GM18520 (cell line): Measurements from ENCODE around the gene NAGA.
"Not testable (repeated sequence)": the region's sequence is repeated elsewhere in the genome, so short reads cannot be mapped to it uniquely, and the experiment has no call there.

Source experiments
- ATAC-seq: cut with Tn5 transposase; IDR thresholded peaks from one replicate; pipeline ENCODE4 v1.9.1; 2021; ENCODE audit not compliant: unreplicated experiment

Gene NAGA

DNA sequence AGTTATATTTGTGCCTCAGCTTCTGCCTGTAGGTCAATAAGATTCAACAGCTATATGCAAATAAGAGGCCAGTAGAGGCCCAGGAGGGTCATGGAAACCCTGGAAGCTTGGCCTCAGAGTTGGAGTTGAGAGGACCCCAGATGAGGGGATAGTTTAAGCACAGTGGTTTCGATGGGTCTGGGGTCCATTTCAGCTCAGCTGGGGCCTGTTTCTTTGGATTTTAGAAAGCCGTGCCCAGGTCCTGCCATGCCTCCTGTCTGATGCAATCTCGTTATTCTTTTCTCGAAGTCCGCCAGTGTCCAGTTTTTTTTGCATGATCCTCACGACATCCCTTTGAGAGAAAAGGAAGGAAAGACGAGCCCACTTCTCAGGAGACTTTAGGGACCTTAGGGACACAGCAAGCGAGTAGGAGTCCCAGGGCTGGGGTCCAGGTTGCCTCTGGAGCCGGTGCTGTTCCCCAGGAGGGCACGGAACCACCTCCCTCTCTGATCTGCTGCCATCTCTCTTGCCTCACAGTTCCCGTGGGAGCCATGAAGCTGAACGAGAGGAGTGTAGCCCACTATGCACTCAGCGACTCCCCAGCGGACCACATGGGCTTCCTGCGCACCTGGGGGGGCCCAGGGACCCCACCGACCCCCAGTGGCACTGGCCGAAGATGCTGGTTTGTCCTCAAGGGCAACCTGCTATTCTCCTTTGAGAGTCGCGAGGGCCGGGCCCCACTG is 6.3 kb upstream of the NAGA start:
- ATAC-seq, result no peak

- ATAC-seq, result no peak
Measured at GRCh38 chr22:42074846-42075676, 4.4 kb upstream of the NAGA start.

GRCh38 chr22:42074132-42074811 is 3.7 kb upstream of the NAGA start, which contains the start of gene PHETA2:
Gene PHETA2, plus strand, starts transcription at chr22:42074248. Its CDS starts 3,046 bp downstream, at chr22:42077294.
- no peak for ATAC-seq

- no peak for ATAC-seq
Measured at GRCh38 chr22:42073621-42074041, 3.0 kb upstream of the NAGA start.

DNA sequence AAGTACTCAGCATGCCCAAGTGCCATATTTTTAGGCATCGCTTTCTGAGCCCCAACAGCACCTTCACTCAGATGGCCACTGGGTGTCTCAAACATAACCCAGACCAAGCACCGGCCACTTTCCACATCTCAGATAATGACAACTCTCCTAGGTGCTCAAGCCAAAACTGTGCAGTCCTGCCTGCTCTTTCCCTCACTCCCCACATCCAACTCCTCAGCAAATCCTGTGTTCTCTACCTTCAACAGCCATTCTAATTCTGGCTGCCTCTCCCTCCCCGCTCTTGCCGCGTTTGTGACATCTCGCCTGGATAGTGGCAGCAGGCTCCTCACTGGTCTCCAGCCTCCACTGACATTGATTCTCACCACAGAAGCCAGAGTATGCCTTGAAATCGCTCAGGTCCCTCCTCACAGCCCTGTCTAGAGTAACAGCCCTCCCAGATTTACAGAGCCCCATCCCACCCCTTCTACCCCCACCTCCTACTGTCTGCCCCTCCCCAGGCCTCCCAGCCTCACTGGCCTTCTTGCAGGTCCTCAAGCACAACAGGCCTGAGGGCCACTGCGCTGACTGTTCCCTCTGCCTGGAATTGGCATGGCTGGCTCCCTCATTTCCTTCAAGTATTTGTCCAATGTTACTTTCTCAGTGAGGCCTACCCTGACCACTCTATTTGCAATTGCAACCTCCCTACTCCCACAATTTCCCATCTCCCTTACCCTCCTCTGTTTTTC is 2.2 kb upstream of the NAGA start:
- no peak for ATAC-seq

GRCh38 chr22:42071508-42071907 is 896 bp upstream of the NAGA start:
- ATAC-seq, result not testable (repeated sequence)

GRCh38 chr22:42069801-42070516 is 653 bp downstream of the NAGA start:
- no peak for ATAC-seq

DNA sequence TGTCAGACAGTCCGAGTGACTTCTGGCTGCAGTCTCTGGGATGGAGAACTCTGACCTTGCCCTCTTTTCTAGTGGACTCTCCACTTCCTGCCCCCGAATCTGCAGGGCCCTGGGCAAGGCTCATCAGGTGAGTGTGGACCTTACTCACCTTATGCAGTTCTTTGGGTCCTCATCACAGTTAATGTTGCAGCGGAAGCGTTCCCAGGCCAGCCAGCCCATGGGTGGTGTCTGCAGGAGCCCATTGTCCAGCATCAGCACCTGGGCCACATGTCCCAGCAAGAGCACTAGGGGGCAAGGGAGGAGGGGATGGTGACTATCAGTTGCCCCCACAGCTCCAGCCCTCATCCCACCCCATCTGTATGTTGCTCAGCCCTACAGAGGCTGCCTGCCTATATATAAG is 2.3 kb downstream of the NAGA start:
- ATAC-seq, result no peak

- no peak for ATAC-seq
Measured at GRCh38 chr22:42067671-42068251, 2.9 kb downstream of the NAGA start.

DNA sequence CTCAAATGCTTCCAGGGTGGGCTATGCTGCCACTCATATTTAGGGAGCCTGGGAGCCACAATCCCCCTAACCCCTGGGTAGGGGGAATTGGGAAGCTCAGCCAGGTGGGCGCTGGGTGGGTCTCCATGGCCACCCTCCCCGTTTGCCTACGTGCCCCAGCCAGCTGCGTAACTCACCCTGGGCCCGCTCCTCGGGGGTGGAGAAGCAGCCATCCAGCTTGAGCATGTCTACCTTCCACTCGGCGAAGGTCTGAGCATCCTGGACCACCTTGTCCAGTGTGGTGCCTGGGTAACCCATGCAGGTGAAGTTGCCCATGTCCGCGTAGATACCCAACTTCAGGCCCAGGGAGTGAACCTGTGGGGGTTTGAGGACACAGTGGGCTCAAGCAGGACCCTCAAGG is 3.7 kb downstream of the NAGA start:
- ATAC-seq, result no peak

DNA sequence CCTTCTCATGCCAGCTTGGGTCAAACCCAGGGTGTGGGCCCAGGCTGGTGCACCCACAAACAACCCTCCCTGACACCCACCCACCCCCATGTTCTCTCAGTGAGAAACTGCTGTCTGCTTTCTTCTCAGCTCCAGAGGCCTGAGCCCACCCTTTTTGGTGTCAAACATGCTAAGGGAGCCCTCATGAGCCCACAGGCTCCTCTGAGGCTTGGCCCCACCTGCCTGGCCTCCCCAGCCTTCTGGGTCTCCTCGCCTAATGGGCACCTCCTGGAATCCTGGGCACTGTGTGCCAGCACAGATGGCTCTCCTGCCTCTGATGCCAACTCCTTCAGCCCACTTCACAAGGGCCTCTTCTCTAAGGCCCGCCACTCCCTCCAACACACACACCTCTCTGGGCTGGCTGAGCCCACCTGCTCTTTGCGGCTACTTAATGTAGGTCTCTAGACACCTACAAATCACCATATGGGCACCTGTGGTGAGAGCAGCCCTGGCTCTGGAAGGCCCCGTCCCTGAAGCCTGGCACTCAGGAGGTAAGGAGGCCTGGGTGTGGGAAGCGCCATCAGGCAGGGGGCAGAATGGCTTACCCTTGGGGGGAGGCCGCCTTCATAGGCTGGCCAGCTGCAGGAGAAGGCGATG is 4.4 kb downstream of the NAGA start:
- no peak for ATAC-seq

GRCh38 chr22:42065438-42066125 is 5.0 kb downstream of the NAGA start:
- no peak for ATAC-seq

DNA sequence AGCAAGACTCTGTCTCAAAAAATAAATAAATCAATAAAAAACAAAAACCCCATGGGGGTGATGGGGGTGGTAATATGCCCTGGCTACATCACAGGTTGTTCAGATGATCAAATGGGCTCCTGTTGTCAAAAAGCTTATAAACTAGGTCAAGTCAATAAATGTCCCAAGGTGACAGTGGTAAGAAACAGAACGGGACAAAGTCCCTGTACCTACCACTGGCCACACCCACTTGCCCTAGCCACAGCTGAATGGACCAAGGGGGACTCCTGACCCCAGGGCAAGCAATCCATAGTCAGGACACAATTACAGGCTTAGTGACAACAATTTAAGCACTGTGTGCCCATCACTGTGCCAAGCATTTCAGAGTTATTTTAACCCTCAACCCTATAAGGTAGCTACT is 6.0 kb downstream of the NAGA start:
- ATAC-seq, result no peak

GRCh38 chr22:42062506-42063170 is 8.0 kb downstream of the NAGA start:
- ATAC-seq, result no peak

- no peak for ATAC-seq
Measured at GRCh38 chr22:42061041-42061440, 9.6 kb downstream of the NAGA start.

DNA sequence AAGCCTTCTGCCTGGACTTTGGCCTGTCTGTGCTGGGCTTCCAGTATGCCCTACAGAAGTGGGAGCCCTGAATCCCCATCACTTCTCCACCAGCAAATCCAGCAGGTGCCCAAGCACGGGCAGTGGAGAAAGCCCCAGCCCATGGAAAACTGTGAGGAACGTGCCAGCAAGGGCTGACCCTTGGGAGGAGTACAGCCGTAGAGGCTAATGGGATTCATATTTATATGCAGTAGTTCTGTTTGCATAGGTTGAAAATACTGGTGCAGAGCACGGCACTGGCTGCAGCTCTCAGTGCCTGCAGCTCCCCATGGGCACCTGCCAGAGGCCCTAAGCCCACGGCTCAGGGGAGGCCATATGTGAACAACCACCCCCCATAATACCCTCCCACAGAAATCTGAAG is 10.1 kb downstream of the NAGA start:
- ATAC-seq, result no peak

GRCh38 chr22:42056757-42057511 is 13.7 kb downstream of the NAGA start:
- ATAC-seq, result no peak

- ATAC-seq, result no peak
Measured at GRCh38 chr22:42052765-42053164, 17.8 kb downstream of the NAGA start.
